GM12872 (cell line): Measurements from ENCODE around the gene ANKLE2.

Source experiments
- CTCF ChIP-seq: IDR thresholded peaks from 3 replicates; pipeline ENCODE4 v1.5.1; 2011; ENCODE audit warnings: low read depth, mild to moderate bottlenecking, low read length, moderate library complexity; ENCODE audit not compliant: insufficient read depth

Gene ANKLE2

GRCh38 chr12:132729541-132730320, 31.9 kb downstream of the ANKLE2 start:
- TF ChIP-seq CTCF = no peak

- TF ChIP-seq CTCF = no peak
Observed at GRCh38 chr12:132728502-132728901, 33.1 kb downstream of the ANKLE2 start.

- no peak for TF ChIP-seq CTCF
Observed at GRCh38 chr12:132727091-132727794, 34.4 kb downstream of the ANKLE2 start.

GRCh38 chr12:132726386-132726785, 35.2 kb downstream of the ANKLE2 start:
- TF ChIP-seq CTCF = no peak

GRCh38 chr12:132724506-132725241, 37.0 kb downstream of the ANKLE2 start:
- TF ChIP-seq CTCF = no peak

- no peak for TF ChIP-seq CTCF
Observed at GRCh38 chr12:132723764-132724140, 37.9 kb downstream of the ANKLE2 start.
